ENCODE results near the gene PHF21B.

- TF ChIP-seq POLR2A (IDR thresholded peaks at IDR 0.05) (no peak), CTCF (IDR thresholded peaks at IDR 0.05) (no peak)
Observed at GRCh38 chr22:45023431-45023830, 13.6 kb upstream of the PHF21B start.
